GM10266 (cell line): ENCODE data around the gene U2AF2.

Experiments used
- DNase-seq: peaks from one replicate; pipeline ENCODE4 v3.0.0; 2012; ENCODE audit errors: extremely low spot score
- CTCF ChIP-seq: IDR thresholded peaks from 2 replicates; pipeline ENCODE4 v1.5.1; 2012; ENCODE audit warnings: mild to moderate bottlenecking, low read depth; ENCODE audit not compliant: control insufficient read depth, insufficient read depth; ENCODE audit errors: missing control alignments

The U2AF2 gene

DNA sequence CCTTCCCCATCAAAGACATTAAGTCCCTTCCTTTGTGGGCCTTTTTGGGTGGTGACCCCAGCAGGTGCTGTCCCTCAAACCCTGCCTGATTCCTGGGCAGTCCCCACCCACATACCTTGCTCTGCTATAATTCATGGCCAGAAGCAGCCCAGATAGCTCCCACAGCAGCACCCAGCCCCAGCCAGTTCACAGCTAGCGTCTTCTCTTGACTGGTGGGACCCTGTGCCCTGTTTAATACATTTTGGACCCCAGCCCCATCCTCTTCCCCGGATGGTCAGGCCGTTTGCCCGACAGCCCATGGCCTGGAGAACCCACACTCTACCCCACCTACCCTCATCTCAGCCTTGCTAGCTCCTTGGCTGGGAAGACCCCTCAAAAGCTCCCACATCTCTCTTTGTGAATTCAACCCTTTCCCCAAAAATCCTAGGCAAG, 4.7 kb upstream of the U2AF2 start:
- peak; percentile 66 for DNase-seq
- no peak for TF ChIP-seq CTCF

DNA sequence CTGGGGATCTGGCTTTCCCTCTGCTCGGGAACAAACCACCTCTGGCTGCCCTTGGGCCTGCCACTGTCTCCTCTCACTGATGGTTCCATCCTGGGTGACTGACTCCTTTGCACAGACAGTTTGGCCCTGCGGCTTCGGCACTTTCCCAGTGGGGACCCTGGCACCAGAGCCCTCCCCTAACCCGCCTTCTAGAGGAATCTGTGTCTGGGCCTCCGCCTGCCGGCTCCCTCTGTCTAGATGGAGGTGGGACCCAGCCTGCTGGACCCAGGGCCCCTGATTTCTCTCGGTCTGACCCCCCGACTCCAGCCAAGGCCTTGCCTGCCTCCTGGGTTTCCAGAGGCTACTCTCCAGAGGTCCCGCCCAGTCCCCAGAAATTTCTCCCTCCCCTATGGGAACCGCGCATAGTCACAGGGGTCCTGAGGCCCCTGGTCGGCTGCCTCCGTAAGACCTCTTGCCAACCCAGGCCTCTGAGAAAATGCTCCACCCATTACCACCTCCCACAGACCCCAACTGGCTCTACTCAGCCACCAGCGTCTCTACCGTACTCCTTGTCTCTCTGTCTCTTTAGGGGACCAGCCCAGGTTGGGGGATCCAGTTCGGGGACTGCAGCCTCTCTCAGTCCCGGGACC, 4.1 kb upstream of the U2AF2 start:
- DNase-seq: no peak
- TF ChIP-seq CTCF: no peak

DNA sequence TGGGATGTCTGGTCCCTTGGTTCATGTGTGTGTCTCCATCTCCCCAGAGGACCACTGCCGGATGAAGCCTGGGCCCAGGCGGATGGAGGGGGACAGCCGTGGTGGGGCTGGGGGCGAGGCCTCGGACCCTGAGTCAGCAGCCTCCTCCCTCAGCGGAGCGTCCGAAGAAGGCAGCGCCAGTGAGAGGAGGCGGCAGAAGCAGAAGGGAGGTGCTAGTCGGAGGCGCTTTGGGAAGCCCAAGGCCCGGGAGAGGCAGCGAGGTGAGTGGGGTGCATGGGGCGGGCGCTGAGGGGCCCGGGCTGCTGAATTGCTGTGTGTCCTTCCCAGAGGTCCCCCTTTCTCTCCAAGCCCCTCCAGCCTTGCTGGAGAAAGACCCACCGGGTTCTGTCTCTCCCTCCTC, 3.6 kb upstream of the U2AF2 start:
- no peak for TF ChIP-seq CTCF
- DNase-seq: no peak

DNA sequence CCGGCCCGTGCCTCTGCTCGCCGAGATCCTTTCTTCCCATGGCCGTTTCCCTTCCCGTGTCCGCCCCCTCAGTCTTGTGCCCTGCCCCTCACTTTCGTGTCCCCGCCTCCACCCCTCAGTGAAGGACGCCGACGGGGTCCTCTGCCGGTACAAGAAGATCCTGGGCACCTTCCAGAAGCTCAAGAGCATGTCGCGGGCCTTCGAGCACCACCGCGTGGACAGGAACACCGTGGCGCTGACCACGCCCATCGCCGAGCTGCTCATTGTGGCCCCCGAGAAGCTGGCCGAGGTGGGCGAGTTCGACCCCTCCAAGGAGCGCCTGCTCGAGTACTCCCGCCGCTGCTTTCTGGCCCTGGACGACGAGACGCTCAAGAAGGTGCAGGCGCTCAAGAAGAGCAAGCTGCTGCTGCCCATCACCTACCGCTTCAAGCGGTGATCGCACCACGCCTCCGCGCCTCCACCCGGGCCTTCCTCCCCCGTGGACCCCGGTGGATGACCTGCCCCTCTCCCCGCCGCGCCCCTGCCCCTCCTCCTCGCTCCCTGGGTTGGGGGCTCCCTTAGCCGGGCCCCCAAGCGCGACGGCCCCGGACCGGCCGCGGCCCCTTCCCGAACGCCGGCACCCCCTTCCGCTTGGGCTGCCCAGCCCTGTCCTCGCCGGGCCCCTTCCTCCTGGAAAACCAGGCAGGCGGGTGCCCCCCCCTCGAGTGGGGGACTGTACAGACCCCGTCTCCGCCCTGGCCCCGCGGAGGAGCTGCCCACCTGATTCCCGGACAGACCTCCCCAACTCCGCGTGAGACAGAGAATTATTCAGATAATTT, 2.3 kb upstream of the U2AF2 start:
- no peak for TF ChIP-seq CTCF
- no peak for DNase-seq

GRCh38 chr19:55653651-55654322, 1.0 kb upstream of the U2AF2 start:
- DNase-seq: peak; percentile 96
- peak; percentile 100 for TF ChIP-seq CTCF

DNA sequence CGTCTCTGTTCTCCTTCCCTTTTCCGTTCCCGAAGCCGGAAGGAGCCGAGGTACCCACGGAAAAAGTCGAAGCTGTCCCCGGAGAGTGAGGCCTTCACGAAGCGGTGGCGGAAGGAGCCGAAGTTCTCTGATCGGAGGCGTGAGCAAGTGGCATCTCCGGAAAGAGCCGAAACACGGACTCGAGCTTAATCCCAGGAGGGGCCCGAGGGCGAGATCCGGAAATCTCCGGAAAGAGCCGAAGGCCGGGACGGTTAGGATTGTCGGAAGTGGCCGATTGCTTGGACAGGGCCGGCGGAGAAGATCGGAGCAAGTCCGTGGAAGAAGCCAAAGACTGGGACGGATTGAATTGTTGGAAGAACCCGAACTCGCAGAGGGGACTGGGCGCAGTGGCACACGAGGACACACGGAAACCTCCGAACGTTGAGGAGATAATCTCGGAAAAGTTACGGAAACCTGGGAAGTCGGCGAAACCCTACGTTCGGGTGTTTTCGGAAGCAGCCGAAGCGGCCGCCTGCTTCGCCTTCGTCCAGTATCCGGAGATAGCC, 440 bp upstream of the U2AF2 start:
- TF ChIP-seq CTCF: no peak
- peak; percentile 96 for DNase-seq
